Measurements from ENCODE around the gene PIGS. TPM values are rescaled to one million over a fixed set of nuclear protein-coding genes. Genes with fewer than 3 reads are reported as not detected.

PIGS gene
- total RNA-seq, 1 donor from 2014 or later, result 33.4 TPM

GRCh38 chr17:28555022-28555421 is 16.3 kb downstream of the PIGS start:
- ATAC-seq (ENCODE audit: poor library complexity), result no peak
- intact Hi-C loops (cut with DNase I), result no loop called here

GRCh38 chr17:28554565-28554964 is 16.8 kb downstream of the PIGS start:
- DNase-seq (no peak), ATAC-seq (ENCODE audit: poor library complexity) (no peak)
- intact Hi-C loops (cut with DNase I), result loop anchor here (5.0 kb wide), 1 partner anchor 38 kb away; no protein-coding TSS in a partner anchor

More at GRCh38 chr17:28555022-28555421, 16.3 kb downstream of the PIGS start:
- DNase-seq, result no peak

DNA sequence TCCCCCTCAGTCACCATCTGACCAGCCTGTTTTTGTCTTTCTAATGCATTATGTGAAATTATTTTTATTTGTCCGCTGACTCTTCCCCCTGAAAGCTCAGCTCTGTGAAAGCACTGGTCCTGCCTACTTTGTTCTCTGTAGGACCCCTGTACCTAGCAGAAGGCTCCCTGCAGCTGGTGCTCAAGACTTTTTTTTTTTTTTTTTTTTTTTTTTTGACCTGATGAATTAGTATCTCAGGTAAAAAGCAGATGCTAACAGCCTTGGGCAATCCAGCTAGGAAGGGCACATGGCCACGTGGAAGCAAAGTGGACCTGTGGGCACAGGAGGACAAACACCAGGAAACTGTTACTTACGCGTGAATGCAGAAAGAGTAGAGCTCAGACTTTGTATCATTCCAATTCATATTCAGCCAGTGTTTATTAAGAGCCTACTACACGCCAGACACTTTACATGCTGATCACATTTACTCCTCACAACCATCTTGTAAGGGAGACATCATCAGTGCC is 18.3 kb downstream of the PIGS start:
- DNase-seq, result no peak
- intact Hi-C loops (cut with DNase I), result loop anchor here (5.0 kb wide), 1 partner anchor 39 kb away; no protein-coding TSS in a partner anchor
- ATAC-seq (ENCODE audit: poor library complexity), result no peak

DNA sequence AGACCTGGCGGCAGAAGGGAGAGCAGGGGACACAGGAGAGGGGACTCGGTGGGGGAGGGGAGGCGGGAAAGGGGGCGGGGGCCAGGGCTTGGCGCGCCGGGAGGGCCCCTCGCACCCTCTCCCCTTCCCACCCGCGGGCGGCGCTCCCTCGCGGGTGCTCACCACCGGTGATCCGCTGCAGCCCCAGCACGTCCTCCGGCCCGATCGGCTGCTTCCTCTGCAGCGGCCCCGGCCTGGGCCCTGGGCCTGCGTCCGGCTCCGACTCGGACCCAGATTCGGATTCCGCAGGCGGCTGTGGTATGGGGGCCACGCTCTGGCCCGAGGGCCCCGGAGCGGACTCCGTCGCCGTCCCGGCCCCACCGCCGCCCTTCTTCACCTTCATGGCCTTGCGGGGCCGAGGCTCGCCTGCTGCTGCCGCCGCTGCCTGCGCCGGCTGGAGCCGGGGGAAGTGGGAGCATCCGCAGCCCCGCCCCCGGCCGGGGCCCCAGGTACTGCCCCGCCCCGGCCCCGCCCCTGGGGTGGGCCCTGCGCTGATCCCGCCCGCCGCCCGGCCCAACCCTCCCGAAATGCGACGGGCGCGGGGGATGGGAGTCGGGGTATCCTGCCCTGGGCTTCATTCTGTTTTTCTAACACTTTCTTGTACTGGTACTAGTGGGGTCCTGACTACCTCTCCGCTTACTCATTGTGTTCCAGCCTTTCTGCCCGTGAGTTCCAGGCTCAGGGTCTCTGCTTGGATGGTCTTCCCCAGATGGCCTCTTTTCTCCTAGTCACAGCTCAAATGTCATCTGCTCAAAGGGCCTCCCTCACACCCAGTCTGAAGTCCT is 18.9 kb downstream of the PIGS start, which contains the start of gene UNC119:
Gene UNC119, minus strand, starts transcription at position 449 of the 824 bp plus-strand sequence. Its CDS starts 67 bp downstream, at position 382.
- ATAC-seq (ENCODE audit: poor library complexity) (peak; percentile 98), DNase-seq (peak; percentile 88)
- intact Hi-C loops (cut with DNase I), result loop anchor here (5.0 kb wide), 1 partner anchor 40 kb away; no protein-coding TSS in a partner anchor

DNA sequence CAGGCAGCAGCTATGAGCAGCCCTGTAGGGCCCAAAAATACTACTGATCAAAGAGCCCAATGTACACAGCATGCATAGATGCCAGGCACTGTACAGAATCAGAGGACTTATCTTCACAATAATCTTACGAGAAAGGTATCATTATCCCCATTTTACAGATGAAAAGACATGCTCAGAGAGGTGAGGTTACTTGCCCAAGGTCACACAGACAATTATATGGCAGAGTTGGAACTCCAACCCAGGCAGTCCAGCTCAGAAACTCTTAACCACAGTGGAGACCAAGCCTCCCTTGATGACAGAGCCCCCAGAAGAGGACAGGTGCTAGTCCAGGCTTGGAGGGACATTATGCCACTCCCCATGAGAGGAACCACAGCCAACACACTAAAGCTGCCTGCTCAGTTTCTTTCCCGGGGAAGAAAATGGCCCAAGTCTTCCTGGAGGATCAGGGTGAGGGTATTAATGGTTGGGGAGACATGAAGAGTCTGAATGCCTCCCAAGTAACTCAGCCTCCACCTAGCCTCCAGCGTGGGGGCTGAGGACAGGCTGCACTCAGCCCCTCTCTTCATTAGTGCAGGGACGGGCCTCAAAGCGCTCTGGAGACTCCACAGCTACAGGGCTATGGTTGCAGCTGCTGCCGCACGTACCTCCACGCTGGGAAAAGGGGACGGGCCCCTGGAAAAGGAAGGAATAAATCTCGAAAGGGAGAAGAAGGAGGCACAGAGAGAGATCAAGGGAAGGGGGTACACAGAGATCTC is 19.7 kb downstream of the PIGS start:
- no peak for DNase-seq
- intact Hi-C loops (cut with DNase I), result loop anchor here (5.0 kb wide), 1 partner anchor 41 kb away; no protein-coding TSS in a partner anchor
- peak; percentile 21 for ATAC-seq (ENCODE audit: poor library complexity)

DNA sequence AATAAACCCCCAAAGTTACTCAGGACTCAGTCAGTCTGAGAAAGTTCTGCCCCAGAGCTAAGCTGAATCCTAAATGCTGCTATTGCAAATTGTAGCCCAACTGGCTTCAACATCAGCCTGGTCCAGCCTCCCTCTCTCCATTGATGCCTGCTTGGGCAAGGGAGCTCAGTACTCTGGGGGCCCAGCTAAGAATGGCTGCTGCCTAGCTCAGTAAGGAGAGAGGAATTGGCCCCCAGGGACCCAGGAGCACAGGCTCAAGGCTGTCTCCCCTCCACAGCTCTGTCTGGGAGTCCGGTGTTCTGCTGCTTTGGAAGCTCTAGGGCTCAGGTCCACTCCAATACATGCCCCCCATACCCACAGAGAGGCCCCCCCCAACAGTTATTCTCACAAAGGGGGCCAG is 20.5 kb downstream of the PIGS start:
- intact Hi-C loops (cut with DNase I), result loop anchor here (5.0 kb wide), 1 partner anchor 41 kb away; no protein-coding TSS in a partner anchor
- ATAC-seq (ENCODE audit: poor library complexity) (no peak), DNase-seq (no peak)

- no peak for DNase-seq
- ATAC-seq (ENCODE audit: poor library complexity), result no peak
- intact Hi-C loops (cut with DNase I), result loop anchor here (5.0 kb wide), 2 partner anchors 43 to 63 kb away; partner anchors contain the start of gene RSKR
Observed at GRCh38 chr17:28549236-28550132, 21.8 kb downstream of the PIGS start.

GRCh38 chr17:28548417-28549130 is 22.8 kb downstream of the PIGS start:
- no peak for DNase-seq
- ATAC-seq (ENCODE audit: poor library complexity), result no peak
- intact Hi-C loops (cut with DNase I), result loop anchor here (5.0 kb wide), 1 partner anchor 64 kb away; the partner anchor contains the start of gene RSKR

GRCh38 chr17:28547623-28548416 is 23.5 kb downstream of the PIGS start:
- intact Hi-C loops (cut with DNase I), result loop anchor here (5.0 kb wide), 1 partner anchor 64 kb away; the partner anchor contains the start of gene RSKR
- ATAC-seq (ENCODE audit: poor library complexity), result peak; percentile 64
- peak; percentile 83 for DNase-seq

DNA sequence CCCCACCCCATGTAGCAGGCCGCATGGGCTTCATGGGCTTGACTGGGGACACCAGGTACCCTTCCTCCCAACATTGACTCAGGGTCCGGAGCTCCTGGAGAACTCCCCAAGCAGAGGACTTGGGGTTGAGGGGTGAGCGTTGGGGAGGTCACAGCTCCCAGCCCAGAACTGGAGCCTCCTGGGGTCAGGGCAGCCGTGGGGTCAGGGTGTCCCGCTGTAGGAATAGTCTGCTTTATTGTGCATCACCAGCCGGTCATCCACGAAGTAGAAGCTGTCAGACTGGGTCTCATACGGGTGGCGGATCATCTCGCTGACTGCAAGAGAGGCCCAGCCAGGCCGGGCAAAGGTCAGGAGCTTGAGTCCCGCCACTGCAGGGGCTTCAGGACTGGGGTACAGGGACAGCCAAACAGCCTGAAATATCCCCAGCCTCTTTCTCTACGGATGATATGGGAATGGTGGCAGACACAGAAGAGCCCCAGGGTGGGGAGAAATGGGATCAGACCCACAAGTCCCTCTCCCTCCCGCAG is 24.2 kb downstream of the PIGS start:
- intact Hi-C loops (cut with DNase I), result loop anchor here (5.0 kb wide), 1 partner anchor 65 kb away; the partner anchor contains the start of gene RSKR
- no peak for DNase-seq
- ATAC-seq (ENCODE audit: poor library complexity), result no peak

DNA sequence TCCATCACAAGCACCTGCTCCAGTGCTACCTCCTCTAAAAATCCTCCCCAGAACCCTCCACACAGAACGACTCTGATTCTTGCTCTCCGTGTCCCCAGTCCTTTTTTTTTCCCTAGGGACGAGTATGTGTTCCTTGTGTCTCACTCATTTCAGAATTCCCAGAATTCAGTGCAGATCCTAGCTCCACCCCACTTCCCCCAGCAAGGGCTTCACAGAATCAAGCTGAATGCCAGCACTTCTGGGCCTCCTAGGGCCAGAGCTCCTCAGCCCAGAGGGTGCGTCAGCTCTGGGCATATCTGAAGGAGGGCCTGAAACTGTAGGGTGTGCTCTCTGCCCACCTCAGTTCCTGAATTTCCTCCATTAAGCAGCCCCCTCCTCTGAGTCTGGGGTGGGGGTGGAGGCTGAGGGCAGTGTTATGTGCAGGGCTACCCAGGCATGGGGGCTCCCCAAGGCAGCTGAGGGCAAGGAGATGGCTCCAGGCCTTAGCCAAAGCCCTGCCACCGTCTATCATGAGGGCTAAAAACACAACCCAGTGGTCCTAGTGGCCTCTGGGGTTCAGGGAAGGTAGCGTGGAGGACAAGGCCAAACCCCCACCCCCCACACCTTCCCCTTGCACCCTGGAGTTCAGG is 25.4 kb downstream of the PIGS start:
- no peak for ATAC-seq (ENCODE audit: poor library complexity)
- peak; percentile 17 for DNase-seq
- intact Hi-C loops (cut with DNase I), result loop anchor here (5.0 kb wide), 1 partner anchor 66 kb away; the partner anchor contains the start of gene RSKR

- intact Hi-C loops (cut with DNase I), result loop anchor here (5.0 kb wide), 1 partner anchor 67 kb away; the partner anchor contains the start of gene RSKR
- DNase-seq, result no peak
- ATAC-seq (ENCODE audit: poor library complexity), result no peak
Observed at GRCh38 chr17:28545141-28545503, 26.2 kb downstream of the PIGS start.

- no peak for ATAC-seq (ENCODE audit: poor library complexity)
- DNase-seq, result no peak
- intact Hi-C loops (cut with DNase I), result loop anchor here (5.0 kb wide), 1 partner anchor 68 kb away; the partner anchor contains the start of gene RSKR
Observed at GRCh38 chr17:28544402-28545140, 26.8 kb downstream of the PIGS start.

DNA sequence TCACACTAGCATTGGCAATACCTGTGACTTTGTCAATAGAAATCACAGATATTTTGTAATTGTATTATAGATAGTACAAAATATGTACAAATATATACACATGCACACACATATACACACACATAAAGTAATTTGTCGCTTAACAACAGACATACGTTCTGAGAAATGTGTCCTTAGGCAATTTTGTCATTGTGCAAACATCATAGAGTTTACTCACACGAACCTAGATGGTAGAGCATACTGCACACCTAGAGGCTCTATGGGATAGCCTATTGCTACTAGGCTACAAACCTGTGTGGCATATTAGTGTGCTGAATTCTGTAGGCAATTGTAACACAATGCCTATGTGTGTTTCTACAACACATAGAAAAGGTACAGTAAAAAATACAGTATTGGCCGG is 29.9 kb downstream of the PIGS start:
- intact Hi-C loops (cut with DNase I), result no loop called here
- ATAC-seq (ENCODE audit: poor library complexity), result no peak
- no peak for DNase-seq

DNA sequence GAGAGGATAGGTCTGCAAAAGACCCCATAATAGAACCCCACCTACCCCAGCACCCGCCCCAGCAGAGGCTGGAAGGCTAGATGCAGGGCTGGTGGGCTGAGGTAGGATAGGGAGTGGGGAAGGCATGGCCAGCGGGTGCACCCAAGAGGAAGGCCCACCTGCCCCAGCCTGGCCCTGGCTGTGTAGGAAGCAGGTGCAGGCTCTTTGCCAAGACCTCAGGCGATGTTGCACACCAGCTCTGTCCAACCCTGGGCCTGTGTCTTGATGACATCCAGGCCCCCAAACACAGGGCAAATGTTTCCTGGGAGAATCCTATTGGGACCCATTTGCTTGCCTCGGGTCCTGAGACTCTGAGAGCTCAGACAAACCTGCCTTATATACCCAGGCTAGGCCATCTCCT is 31.1 kb downstream of the PIGS start:
- intact Hi-C loops (cut with DNase I), result no loop called here
- peak; percentile 31 for DNase-seq
- no peak for ATAC-seq (ENCODE audit: poor library complexity)
